Measurements from ENCODE around the gene ADAM30. TPM values are rescaled to one million over a fixed set of nuclear protein-coding genes. Genes with fewer than 3 reads are reported as not detected.

ADAM30 gene
- polyA plus RNA-seq (2012; ENCODE audit: low read depth, missing spikeins): not detected

DNA sequence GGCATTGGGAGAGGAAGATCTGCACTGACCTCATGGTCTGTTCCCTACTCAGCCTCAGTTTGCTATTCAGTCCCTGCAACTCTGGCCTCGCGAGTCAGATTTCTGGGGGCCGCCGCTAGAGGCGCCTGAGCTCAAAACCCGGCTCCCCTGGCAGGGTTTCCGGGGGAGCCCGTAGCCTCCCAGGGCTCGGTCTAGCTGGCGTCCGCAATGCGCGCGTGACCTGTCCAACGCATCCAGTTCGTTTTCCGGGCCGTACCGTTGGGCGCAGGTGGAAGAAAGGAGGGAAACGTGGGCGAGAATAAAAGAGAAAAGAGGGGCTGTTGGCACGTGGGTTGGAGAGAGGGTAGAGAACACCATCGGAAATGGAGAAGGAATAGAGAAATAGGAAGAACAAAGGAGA, at the start of gene ADAM30:
ADAM30 (minus strand) TSS at position 213 of the 400 bp plus-strand sequence; CDS start at position 34, 179 bp downstream.
- TF ChIP-seq SPI1 (IDR thresholded peaks at IDR 0.05; ENCODE audit: low read depth, low read length) (no peak), TAF1 (IDR thresholded peaks at IDR 0.05; ENCODE audit: low read depth, low read length) (no peak), POLR2AphosphoS5 (IDR thresholded peaks at IDR 0.05; ENCODE audit: low read depth, low read length) (no peak), POU2F2 (IDR thresholded peaks at IDR 0.05; ENCODE audit: low read depth, low read length) (no peak), POLR2A (IDR thresholded peaks at IDR 0.05; ENCODE audit: low read depth, low read length) (no peak), PAX5 (IDR thresholded peaks at IDR 0.05; ENCODE audit: insufficient read depth, low read length, severe bottlenecking) (no peak)
- no peak for DNase-seq (ENCODE audit: insufficient read length, low spot score)
- FAIRE-seq: no peak

GRCh38 chr1:119943216-119943615, 46.9 kb upstream of the ADAM30 start:
- DNase-seq (ENCODE audit: insufficient read length, low spot score) (no peak), FAIRE-seq (no peak)
- TF ChIP-seq PAX5 (IDR thresholded peaks at IDR 0.05; ENCODE audit: insufficient read depth, low read length, severe bottlenecking) (no peak), POU2F2 (IDR thresholded peaks at IDR 0.05; ENCODE audit: low read depth, low read length) (no peak), TAF1 (IDR thresholded peaks at IDR 0.05; ENCODE audit: low read depth, low read length) (no peak), SPI1 (IDR thresholded peaks at IDR 0.05; ENCODE audit: low read depth, low read length) (no peak), POLR2A (IDR thresholded peaks at IDR 0.05; ENCODE audit: low read depth, low read length) (no peak), POLR2AphosphoS5 (IDR thresholded peaks at IDR 0.05; ENCODE audit: low read depth, low read length) (no peak)

GRCh38 chr1:119941392-119941791, 45.1 kb upstream of the ADAM30 start:
- DNase-seq (ENCODE audit: insufficient read length, low spot score): no peak
- TF ChIP-seq POLR2AphosphoS5 (IDR thresholded peaks at IDR 0.05; ENCODE audit: low read depth, low read length) (no peak), POU2F2 (IDR thresholded peaks at IDR 0.05; ENCODE audit: low read depth, low read length) (no peak), TAF1 (IDR thresholded peaks at IDR 0.05; ENCODE audit: low read depth, low read length) (no peak), PAX5 (IDR thresholded peaks at IDR 0.05; ENCODE audit: insufficient read depth, low read length, severe bottlenecking) (no peak)
- FAIRE-seq: no peak

- no peak for DNase-seq (ENCODE audit: insufficient read length, low spot score)
- FAIRE-seq: no peak
- TF ChIP-seq SPI1 (IDR thresholded peaks at IDR 0.05; ENCODE audit: low read depth, low read length) (no peak), POU2F2 (IDR thresholded peaks at IDR 0.05; ENCODE audit: low read depth, low read length) (no peak), POLR2AphosphoS5 (IDR thresholded peaks at IDR 0.05; ENCODE audit: low read depth, low read length) (no peak), TAF1 (IDR thresholded peaks at IDR 0.05; ENCODE audit: low read depth, low read length) (no peak), PAX5 (IDR thresholded peaks at IDR 0.05; ENCODE audit: insufficient read depth, low read length, severe bottlenecking) (no peak), POLR2A (IDR thresholded peaks at IDR 0.05; ENCODE audit: low read depth, low read length) (no peak)
Measured at GRCh38 chr1:119940697-119941096, 44.4 kb upstream of the ADAM30 start.

DNA sequence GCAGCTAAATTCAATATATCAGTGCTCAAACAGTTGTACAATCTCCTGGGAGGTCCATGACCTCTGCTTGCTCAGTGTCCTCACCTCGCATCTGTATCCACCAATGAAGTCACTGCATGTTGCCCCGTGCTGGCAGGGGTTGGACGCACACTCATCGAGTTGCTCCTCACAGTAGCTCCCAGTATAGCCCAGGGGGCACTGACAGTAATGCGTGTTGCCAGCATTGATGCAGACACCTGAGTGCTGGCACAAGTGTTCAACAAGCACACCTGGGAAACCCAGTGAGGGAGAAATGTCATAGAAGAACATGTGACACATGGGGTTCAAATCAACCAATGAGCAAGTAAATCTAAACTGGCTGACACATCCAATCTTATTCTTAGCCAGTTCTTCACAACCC, 40.9 kb upstream of the ADAM30 start:
- TF ChIP-seq SPI1 (IDR thresholded peaks at IDR 0.05; ENCODE audit: low read depth, low read length) (no peak), TAF1 (IDR thresholded peaks at IDR 0.05; ENCODE audit: low read depth, low read length) (no peak), POLR2AphosphoS5 (IDR thresholded peaks at IDR 0.05; ENCODE audit: low read depth, low read length) (no peak), POU2F2 (IDR thresholded peaks at IDR 0.05; ENCODE audit: low read depth, low read length) (no peak), PAX5 (IDR thresholded peaks at IDR 0.05; ENCODE audit: insufficient read depth, low read length, severe bottlenecking) (no peak), POLR2A (IDR thresholded peaks at IDR 0.05; ENCODE audit: low read depth, low read length) (no peak)
- no peak for DNase-seq (ENCODE audit: insufficient read length, low spot score)
- FAIRE-seq: no peak

DNA sequence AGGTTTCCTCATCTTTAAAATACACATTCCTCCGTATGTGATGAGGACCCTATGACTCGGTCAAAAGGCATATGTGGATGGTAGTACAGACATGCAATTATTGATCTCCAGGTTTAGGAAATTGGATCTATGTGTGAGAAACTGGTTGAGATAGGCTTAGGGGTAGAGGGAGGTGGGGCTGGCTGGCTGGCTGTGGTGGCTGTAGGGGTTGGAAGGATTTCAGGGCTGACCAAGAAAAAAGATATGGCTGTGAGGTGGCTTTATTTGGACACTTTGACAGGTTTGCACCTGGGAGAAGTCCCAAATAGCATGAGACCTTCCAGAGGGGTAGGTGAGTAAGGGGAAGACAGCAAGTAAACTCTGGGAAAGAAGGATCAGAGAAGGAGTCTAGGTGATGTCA, 39.6 kb upstream of the ADAM30 start:
- TF ChIP-seq POU2F2 (IDR thresholded peaks at IDR 0.05; ENCODE audit: low read depth, low read length) (no peak), PAX5 (IDR thresholded peaks at IDR 0.05; ENCODE audit: insufficient read depth, low read length, severe bottlenecking) (no peak), POLR2A (IDR thresholded peaks at IDR 0.05; ENCODE audit: low read depth, low read length) (no peak), POLR2AphosphoS5 (IDR thresholded peaks at IDR 0.05; ENCODE audit: low read depth, low read length) (no peak), TAF1 (IDR thresholded peaks at IDR 0.05; ENCODE audit: low read depth, low read length) (no peak), SPI1 (IDR thresholded peaks at IDR 0.05; ENCODE audit: low read depth, low read length) (no peak)
- DNase-seq (ENCODE audit: insufficient read length, low spot score) (no peak), FAIRE-seq (no peak)

- FAIRE-seq: no peak
Measured at GRCh38 chr1:119935373-119935772, 39.1 kb upstream of the ADAM30 start.

DNA sequence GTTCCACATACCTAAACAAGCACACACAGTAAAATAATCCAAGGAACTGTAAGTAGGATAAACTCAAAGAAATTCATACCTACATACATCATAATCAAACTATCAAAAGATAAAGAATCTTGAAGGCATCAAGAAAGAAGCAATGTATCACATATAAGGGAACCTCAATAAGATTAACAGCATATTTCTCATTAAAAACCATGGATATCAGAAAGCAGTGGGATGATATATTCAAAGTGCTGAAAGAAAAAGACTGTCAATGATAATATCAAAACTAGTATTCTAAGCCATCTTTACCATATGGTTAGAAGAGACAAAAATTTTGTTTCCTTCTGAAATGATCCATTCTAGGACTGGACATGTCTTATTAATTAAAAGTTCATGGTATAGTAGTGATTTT, 37.1 kb upstream of the ADAM30 start:
- TF ChIP-seq POLR2A (IDR thresholded peaks at IDR 0.05; ENCODE audit: low read depth, low read length) (no peak), POLR2AphosphoS5 (IDR thresholded peaks at IDR 0.05; ENCODE audit: low read depth, low read length) (no peak), POU2F2 (IDR thresholded peaks at IDR 0.05; ENCODE audit: low read depth, low read length) (no peak), TAF1 (IDR thresholded peaks at IDR 0.05; ENCODE audit: low read depth, low read length) (no peak), SPI1 (IDR thresholded peaks at IDR 0.05; ENCODE audit: low read depth, low read length) (no peak), PAX5 (IDR thresholded peaks at IDR 0.05; ENCODE audit: insufficient read depth, low read length, severe bottlenecking) (no peak)
- FAIRE-seq (no peak), DNase-seq (ENCODE audit: insufficient read length, low spot score) (no peak)

More at GRCh38 chr1:119935373-119935772, 39.1 kb upstream of the ADAM30 start:
- no peak for DNase-seq (ENCODE audit: insufficient read length, low spot score)
- TF ChIP-seq POU2F2 (IDR thresholded peaks at IDR 0.05; ENCODE audit: low read depth, low read length) (no peak), TAF1 (IDR thresholded peaks at IDR 0.05; ENCODE audit: low read depth, low read length) (no peak), POLR2AphosphoS5 (IDR thresholded peaks at IDR 0.05; ENCODE audit: low read depth, low read length) (no peak), POLR2A (IDR thresholded peaks at IDR 0.05; ENCODE audit: low read depth, low read length) (no peak), PAX5 (IDR thresholded peaks at IDR 0.05; ENCODE audit: insufficient read depth, low read length, severe bottlenecking) (no peak), SPI1 (IDR thresholded peaks at IDR 0.05; ENCODE audit: low read depth, low read length) (no peak)

DNA sequence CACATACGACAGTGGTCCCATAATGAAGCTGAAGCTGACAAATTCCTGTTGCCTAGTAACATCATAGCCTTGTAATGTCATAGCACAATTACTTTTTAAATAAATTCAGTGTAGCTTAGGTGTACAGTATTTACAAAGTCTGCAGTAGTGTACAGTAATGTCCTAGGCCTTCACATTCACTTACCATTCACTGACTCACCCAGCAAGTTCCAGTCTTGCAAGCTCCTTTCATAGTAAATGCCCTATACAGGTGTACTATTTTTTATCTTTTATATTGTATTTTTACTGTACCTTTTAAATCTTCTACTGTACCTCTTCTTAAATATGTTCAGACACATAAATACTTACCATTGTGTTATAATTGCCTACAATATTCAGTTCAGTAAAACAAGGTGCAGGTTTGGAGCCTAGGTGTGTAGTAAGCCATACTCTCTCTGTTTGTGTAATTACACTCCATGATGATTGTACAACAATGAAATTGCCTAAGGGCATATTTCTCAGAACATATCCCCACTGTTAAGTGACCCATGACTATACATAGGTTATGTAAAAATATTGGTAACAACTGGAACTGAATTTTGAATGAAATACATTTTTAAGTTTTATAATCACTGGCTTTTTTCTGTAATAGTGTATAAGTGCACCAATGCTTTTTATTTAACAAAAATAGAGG, 33.5 kb upstream of the ADAM30 start:
- DNase-seq (ENCODE audit: insufficient read length, low spot score): no peak
- TF ChIP-seq POLR2A (IDR thresholded peaks at IDR 0.05; ENCODE audit: low read depth, low read length) (no peak), PAX5 (IDR thresholded peaks at IDR 0.05; ENCODE audit: insufficient read depth, low read length, severe bottlenecking) (no peak), POU2F2 (IDR thresholded peaks at IDR 0.05; ENCODE audit: low read depth, low read length) (no peak), TAF1 (IDR thresholded peaks at IDR 0.05; ENCODE audit: low read depth, low read length) (no peak), SPI1 (IDR thresholded peaks at IDR 0.05; ENCODE audit: low read depth, low read length) (no peak), POLR2AphosphoS5 (IDR thresholded peaks at IDR 0.05; ENCODE audit: low read depth, low read length) (no peak)
- FAIRE-seq: no peak

Measured in GM12891 (cell line).